Osteoblast (primary cell): ENCODE data around the gene COL25A1. TPM values are rescaled to one million over a fixed set of nuclear protein-coding genes. Genes with fewer than 3 reads are reported as not detected.

Experiments used
- DNase-seq: peaks from one replicate; pipeline ENCODE4 v3.0.0; 2011; ENCODE audit warnings: low spot score, mixed read lengths; ENCODE audit not compliant: insufficient read length; ENCODE audit errors: missing footprints
- H2AFZ ChIP-seq: 2 replicates; pipeline ENCODE4 v1.6.0; 2011; ENCODE audit warnings: mild to moderate bottlenecking, low read length
- H3K27ac ChIP-seq: 2 replicates; pipeline ENCODE4 v1.5.1; 2011; ENCODE audit warnings: mild to moderate bottlenecking, low read depth, low read length, moderate library complexity
- H3K27me3 ChIP-seq: 2 replicates; pipeline ENCODE4 v1.6.0; 2012; ENCODE audit warnings: mild to moderate bottlenecking, control low read depth, inconsistent platforms, low read length, moderate library complexity; ENCODE audit not compliant: insufficient read depth
- H3K36me3 ChIP-seq: 2 replicates; pipeline ENCODE4 v1.5.1; 2011; ENCODE audit warnings: mild to moderate bottlenecking, low read length, control low read depth, moderate library complexity; ENCODE audit not compliant: insufficient read depth
- H3K4me1 ChIP-seq: 2 replicates; pipeline ENCODE4 v1.5.1; 2011; ENCODE audit warnings: mild to moderate bottlenecking, low read length, control low read depth, moderate library complexity; ENCODE audit not compliant: insufficient read depth
- H3K4me2 ChIP-seq: 2 replicates; pipeline ENCODE4 v1.6.0; 2011; ENCODE audit warnings: mild to moderate bottlenecking, low read length; ENCODE audit not compliant: insufficient read depth
- H3K4me3 ChIP-seq: fragments of 200-600 bp; sonication (generic); 3 replicates; pipeline ENCODE4 v1.5.1; 2012; ENCODE audit warnings: mild to moderate bottlenecking, low read length, inconsistent platforms; ENCODE audit not compliant: insufficient read depth
- H3K79me2 ChIP-seq: 2 replicates; pipeline ENCODE4 v1.6.0; 2012; ENCODE audit warnings: mild to moderate bottlenecking, low read length, control low read depth, inconsistent platforms; ENCODE audit not compliant: insufficient read depth
- H3K9me3 ChIP-seq: 2 replicates; pipeline ENCODE4 v1.5.1; 2011; ENCODE audit warnings: low read depth, low read length, control low read depth
- H4K20me1 ChIP-seq: 2 replicates; pipeline ENCODE4 v1.6.0; 2012; ENCODE audit warnings: mild to moderate bottlenecking, low read length, control low read depth; ENCODE audit not compliant: insufficient read depth
- total RNA-seq: library from RNA; depleted of rRNA; stranded (reverse); fragments of >200 nt; gene quantifications from 2 replicates; pipeline ENCODE4 v1.2.3, GENCODE V29; 2012
- TF ChIP-seq, protein P1 (sequence below): IDR thresholded peaks from 2 replicates; pipeline ENCODE4 v1.5.1; 2011; ENCODE audit warnings: mild to moderate bottlenecking, low read depth, low read length, moderate library complexity; ENCODE audit errors: extremely low read depth

The COL25A1 gene
- total RNA-seq, 1 donor, result 1.4 TPM

DNA sequence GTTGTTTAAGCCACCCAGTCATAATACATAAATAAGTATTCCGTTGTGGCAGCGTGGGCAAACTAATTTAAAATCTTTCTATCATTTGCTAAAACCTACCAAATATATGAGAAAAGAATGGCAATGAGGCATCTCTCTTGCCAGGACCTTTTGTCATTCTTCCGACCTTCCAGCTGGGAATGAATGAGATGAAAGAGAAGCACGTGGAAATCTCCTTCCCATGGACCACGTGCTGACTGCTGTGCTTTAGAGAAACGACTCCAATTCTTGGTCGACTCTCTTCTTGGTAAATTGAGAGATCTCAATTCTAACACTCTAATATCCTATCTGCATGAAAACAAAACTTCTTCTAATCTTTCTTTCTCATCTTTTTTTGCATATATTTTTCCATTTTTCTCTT lies 116.5 kb downstream of the COL25A1 start:
- no peak overlapping the region for H3K27ac ChIP-seq
- H3K9me3 ChIP-seq, result no peaks in the 10 kb centered on the region
- no peaks in the 10 kb centered on the region for H3K4me1 ChIP-seq
- no peaks in the 10 kb centered on the region for H3K27me3 ChIP-seq
- no peak for DNase-seq
- H3K79me2 ChIP-seq, result no peaks in the 10 kb centered on the region
- no peaks in the 10 kb centered on the region for H4K20me1 ChIP-seq
- H3K4me2 ChIP-seq, result no peak overlapping the region
- TF ChIP-seq, protein P1, sequence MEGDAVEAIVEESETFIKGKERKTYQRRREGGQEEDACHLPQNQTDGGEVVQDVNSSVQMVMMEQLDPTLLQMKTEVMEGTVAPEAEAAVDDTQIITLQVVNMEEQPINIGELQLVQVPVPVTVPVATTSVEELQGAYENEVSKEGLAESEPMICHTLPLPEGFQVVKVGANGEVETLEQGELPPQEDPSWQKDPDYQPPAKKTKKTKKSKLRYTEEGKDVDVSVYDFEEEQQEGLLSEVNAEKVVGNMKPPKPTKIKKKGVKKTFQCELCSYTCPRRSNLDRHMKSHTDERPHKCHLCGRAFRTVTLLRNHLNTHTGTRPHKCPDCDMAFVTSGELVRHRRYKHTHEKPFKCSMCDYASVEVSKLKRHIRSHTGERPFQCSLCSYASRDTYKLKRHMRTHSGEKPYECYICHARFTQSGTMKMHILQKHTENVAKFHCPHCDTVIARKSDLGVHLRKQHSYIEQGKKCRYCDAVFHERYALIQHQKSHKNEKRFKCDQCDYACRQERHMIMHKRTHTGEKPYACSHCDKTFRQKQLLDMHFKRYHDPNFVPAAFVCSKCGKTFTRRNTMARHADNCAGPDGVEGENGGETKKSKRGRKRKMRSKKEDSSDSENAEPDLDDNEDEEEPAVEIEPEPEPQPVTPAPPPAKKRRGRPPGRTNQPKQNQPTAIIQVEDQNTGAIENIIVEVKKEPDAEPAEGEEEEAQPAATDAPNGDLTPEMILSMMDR, result no peak
- H3K4me3 ChIP-seq, result no peak overlapping the region
- no peak overlapping the region for H2AFZ ChIP-seq
- H3K36me3 ChIP-seq, result no peaks in the 10 kb centered on the region

DNA sequence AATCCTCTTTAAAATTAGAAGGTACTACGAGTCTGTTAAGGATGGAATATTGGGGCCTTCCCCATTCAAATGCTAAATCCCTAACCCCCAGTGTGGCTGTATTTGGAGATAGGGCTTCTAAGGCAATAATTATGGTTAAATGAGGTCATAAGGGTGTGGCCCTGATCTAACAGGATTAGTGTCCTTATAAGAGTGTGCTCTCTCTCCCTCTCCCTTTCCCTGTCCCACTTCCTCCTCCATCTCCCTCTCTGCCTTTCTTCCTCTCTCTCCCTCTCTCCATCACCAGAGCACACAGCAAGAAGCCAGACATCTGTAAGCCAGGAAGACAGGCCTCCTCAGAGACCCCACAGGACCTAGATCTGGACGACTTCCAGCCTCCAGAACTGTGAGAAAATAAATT lies 116.9 kb downstream of the COL25A1 start:
- no peak for DNase-seq

DNA sequence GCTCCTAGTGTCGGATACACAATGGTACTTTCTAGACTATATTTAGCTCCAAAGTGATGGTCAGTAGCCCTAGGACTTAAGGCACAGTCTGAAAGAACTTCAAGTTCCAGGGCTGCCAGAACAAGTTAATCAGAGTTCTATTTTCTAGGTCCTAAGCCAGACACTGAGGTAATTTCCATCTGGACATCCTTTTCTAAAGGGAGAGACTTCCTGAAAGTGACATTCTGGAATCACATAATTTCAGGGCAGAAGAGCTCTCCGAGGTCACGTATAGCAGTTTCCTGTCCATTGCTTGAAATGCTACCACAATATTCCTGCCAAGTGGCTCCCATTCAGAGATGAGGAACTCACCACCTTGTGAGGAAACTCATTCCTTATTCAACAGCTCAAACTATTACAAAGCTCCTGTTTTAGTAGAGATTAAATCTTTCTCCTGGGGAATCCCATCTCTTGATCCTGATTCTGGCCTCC lies 117.9 kb downstream of the COL25A1 start:
- Histone ChIP-seq H3K4me1 (no peaks in the 10 kb centered on the region), H3K36me3 (no peaks in the 10 kb centered on the region), H3K27ac (no peak overlapping the region), H3K4me2 (no peak overlapping the region), H3K4me3 (no peak overlapping the region), H2AFZ (no peak overlapping the region), H3K27me3 (no peaks in the 10 kb centered on the region), H4K20me1 (no peaks in the 10 kb centered on the region), H3K9me3 (no peaks in the 10 kb centered on the region), H3K79me2 (no peaks in the 10 kb centered on the region)
- DNase-seq, result peak; percentile 48
- TF ChIP-seq, protein P1, result no peak

More for the DNA sequence above, 116.9 kb downstream of the COL25A1 start:
- Histone ChIP-seq H3K36me3 (no peaks in the 10 kb centered on the region), H2AFZ (no peak overlapping the region), H4K20me1 (no peaks in the 10 kb centered on the region), H3K27me3 (no peaks in the 10 kb centered on the region), H3K27ac (no peak overlapping the region), H3K4me2 (no peak overlapping the region), H3K9me3 (no peaks in the 10 kb centered on the region), H3K4me3 (no peak overlapping the region), H3K4me1 (no peaks in the 10 kb centered on the region), H3K79me2 (no peaks in the 10 kb centered on the region)
- TF ChIP-seq, protein P1, result no peak

DNA sequence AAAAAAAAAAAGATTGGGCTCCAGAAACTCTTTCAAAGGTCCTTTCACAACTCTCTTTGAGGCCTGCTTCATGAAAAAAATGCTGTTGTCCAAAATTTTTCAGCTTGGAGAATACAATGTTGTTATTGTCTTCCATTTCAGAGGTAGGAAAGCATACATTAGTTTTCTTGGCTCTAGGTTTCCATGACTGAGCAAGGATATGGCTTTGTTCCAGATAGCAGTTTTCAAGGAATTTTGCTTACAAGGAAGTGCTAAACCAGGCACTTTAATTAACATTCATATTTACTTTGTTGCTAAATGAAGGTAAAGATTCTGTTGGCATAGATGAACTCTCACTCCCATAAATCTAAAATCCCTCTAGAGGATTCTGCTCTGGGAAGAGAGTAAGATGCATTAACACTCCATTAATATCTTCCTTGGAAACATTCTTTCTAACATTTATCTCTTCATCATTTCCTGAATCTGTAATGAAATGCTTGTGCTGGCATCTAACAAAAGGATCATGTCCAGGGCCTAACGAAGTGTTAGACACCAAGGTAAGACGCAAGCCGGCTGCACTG lies 118.4 kb downstream of the COL25A1 start:
- H4K20me1 ChIP-seq, result no peaks in the 10 kb centered on the region
- TF ChIP-seq, protein P1, result no peak
- H3K9me3 ChIP-seq, result no peaks in the 10 kb centered on the region
- no peak overlapping the region for H2AFZ ChIP-seq
- DNase-seq, result no peak
- H3K27ac ChIP-seq, result no peak overlapping the region
- H3K4me2 ChIP-seq, result no peak overlapping the region
- H3K79me2 ChIP-seq, result no peaks in the 10 kb centered on the region
- H3K27me3 ChIP-seq, result no peaks in the 10 kb centered on the region
- no peaks in the 10 kb centered on the region for H3K36me3 ChIP-seq
- no peaks in the 10 kb centered on the region for H3K4me1 ChIP-seq
- no peak overlapping the region for H3K4me3 ChIP-seq
